BJ (cell line): ENCODE measurements around the gene RIMS1. TPM values are rescaled to one million over a fixed set of nuclear protein-coding genes. Genes with fewer than 3 reads are reported as not detected.

Source experiments
- CTCF ChIA-PET: fragments of 350-600 bp; formaldehyde crosslinking; extraction: SDS; loops from one replicate; lab custom pipeline; 2021; ENCODE audit warnings: antibody characterized with exemption, inconsistent platforms; lab: Yijun Ruan, JAX
- POLR2A ChIA-PET: fragments of 300-600 bp; sonication (Branson Sonifier 250); formaldehyde crosslinking; extraction: SDS; loops from one replicate; lab custom pipeline; 2021; ENCODE audit warnings: antibody characterized with exemption; lab: Charles Lee
- DNase-seq: peaks from one replicate; pipeline ENCODE4 v3.0.0-alpha.2; 2011; ENCODE audit warnings: low read depth
- H3K27me3 ChIP-seq: 2 replicates; pipeline ENCODE4 v1.6.0; 2011; ENCODE audit warnings: low read length; ENCODE audit not compliant: control insufficient read depth, insufficient read depth
- H3K36me3 ChIP-seq: 2 replicates; pipeline ENCODE4 v1.5.1; 2011; ENCODE audit warnings: low read length; ENCODE audit not compliant: control insufficient read depth, insufficient read depth
- H3K4me3 ChIP-seq: 2 replicates; pipeline ENCODE4 v1.5.1; 2011; ENCODE audit warnings: low read depth, mild to moderate bottlenecking, control low read depth, low read length
- polyA plus RNA-seq: library from polyadenylated mRNA; depleted of rRNA; stranded (reverse); fragments of >200 nt; gene quantifications from 2 replicates; pipeline ENCODE4 v1.2.3, GENCODE V29; 2011
- TF ChIP-seq, protein P1 (sequence below): IDR thresholded peaks from 2 replicates; pipeline ENCODE4 v1.5.1; 2011; ENCODE audit warnings: low read depth, mild to moderate bottlenecking, control low read depth, inconsistent platforms, low read length, moderate library complexity; ENCODE audit not compliant: insufficient read depth

Gene RIMS1
- polyA plus RNA-seq, 1 experiment: 0.28 TPM

GRCh38 chr6:72203983-72204382, 317.6 kb downstream of the RIMS1 start:
- no peaks in the 10 kb centered on the region for H3K36me3 ChIP-seq
- TF ChIP-seq, protein P1, sequence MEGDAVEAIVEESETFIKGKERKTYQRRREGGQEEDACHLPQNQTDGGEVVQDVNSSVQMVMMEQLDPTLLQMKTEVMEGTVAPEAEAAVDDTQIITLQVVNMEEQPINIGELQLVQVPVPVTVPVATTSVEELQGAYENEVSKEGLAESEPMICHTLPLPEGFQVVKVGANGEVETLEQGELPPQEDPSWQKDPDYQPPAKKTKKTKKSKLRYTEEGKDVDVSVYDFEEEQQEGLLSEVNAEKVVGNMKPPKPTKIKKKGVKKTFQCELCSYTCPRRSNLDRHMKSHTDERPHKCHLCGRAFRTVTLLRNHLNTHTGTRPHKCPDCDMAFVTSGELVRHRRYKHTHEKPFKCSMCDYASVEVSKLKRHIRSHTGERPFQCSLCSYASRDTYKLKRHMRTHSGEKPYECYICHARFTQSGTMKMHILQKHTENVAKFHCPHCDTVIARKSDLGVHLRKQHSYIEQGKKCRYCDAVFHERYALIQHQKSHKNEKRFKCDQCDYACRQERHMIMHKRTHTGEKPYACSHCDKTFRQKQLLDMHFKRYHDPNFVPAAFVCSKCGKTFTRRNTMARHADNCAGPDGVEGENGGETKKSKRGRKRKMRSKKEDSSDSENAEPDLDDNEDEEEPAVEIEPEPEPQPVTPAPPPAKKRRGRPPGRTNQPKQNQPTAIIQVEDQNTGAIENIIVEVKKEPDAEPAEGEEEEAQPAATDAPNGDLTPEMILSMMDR: no peak
- POLR2A ChIA-PET: no interaction called here
- H3K4me3 ChIP-seq: no peak overlapping the region
- DNase-seq: no peak
- peaks cover 2% of the 10 kb centered on the region; the same call in 1 of the 2 replicates for H3K27me3 ChIP-seq
- CTCF ChIA-PET: no interaction called here

DNA sequence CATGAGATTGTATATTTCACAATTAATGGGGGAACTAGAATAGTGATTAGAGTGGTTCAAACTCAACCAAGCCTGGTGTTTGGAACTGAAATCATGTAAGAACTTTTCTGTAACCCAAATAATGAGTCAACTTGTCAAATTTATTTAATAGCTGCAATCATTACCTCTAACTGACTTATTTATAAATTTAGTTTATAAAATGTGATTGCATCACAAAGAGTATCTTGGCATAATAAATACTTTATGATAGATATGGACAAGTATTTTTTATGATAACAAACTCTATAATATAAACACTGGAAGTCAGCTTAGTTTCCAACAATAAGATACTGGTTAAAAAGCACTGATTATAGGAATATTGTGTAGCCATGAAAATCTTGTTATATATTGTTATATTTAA, 319.1 kb downstream of the RIMS1 start:
- DNase-seq: no peak
- Histone ChIP-seq H3K4me3 (no peak overlapping the region), H3K27me3 (0 out of 2 replicates have a peak, but pooled peaks cover 2% of the 10 kb centered on the region), H3K36me3 (no peaks in the 10 kb centered on the region)
- TF ChIP-seq, protein P1: no peak
- POLR2A ChIA-PET: no interaction called here
- CTCF ChIA-PET: interaction anchor here (0.6 kb wide), 1 partner anchor 352 kb away, joined by 3 read pairs; no protein-coding TSS in a partner anchor

GRCh38 chr6:72206606-72207005, 320.3 kb downstream of the RIMS1 start:
- 0 out of 2 replicates have a peak, but pooled peaks cover 2% of the 10 kb centered on the region for H3K27me3 ChIP-seq
- no peak for DNase-seq
- H3K36me3 ChIP-seq: no peaks in the 10 kb centered on the region
- ChIA-PET POLR2A (no interaction called here), CTCF (no interaction called here)
- TF ChIP-seq, protein P1: no peak
- no peak overlapping the region for H3K4me3 ChIP-seq

DNA sequence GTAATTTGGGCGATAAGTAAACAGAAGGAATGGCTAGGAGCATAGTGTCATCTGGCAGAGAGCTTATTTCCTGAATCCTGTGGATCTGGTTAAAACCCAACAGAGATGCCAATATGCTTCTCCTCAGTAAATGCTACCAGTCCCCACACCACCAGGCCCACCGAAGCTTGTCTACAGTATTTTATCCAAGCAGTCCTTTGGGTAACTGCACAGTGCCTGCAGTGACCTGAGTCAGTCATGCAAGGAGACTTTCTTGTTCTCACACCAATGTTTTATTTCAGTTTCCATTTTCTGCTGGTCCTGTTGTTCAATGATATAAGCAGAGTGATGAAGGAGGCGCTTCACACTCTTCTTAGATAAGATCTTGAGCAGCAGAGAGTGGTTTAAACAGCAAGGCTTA, 326.3 kb downstream of the RIMS1 start:
- DNase-seq: no peak
- POLR2A ChIA-PET: no interaction called here
- Histone ChIP-seq H3K36me3 (no peaks in the 10 kb centered on the region), H3K4me3 (no peak overlapping the region), H3K27me3 (0 out of 2 replicates have a peak, but pooled peaks cover 1% of the 10 kb centered on the region)
- TF ChIP-seq, protein P1: no peak
- CTCF ChIA-PET: interaction anchor here (0.9 kb wide), 1 partner anchor 18 kb away, joined by 3 read pairs; no protein-coding TSS in a partner anchor

DNA sequence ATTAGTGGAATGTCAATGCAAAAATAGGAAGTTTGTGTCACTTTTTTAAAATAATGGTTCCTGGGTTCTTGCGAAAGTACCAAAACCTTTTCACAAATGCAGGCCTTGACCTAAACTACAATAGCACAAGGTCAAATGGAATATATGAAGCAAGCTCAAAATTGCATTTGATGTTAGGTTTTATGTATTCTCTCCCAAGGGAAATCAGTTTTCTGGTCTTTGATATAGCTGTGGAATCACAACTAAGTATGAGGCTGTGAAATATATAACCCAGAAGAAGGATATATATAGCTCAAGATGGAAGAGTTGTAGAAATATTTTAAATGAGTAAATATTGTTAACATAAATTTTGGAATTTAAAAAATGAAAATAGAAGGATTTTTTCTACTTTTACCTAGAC, 327.3 kb downstream of the RIMS1 start:
- TF ChIP-seq, protein P1: no peak
- no peak for DNase-seq
- 0 out of 2 replicates have a peak, but pooled peaks cover 1% of the 10 kb centered on the region for H3K27me3 ChIP-seq
- no peaks in the 10 kb centered on the region for H3K36me3 ChIP-seq
- POLR2A ChIA-PET: no interaction called here
- no peak overlapping the region for H3K4me3 ChIP-seq
- CTCF ChIA-PET: interaction anchor here (0.6 to 0.9 kb wide), 2 partner anchors 17 to 65 kb away, joined by 3 read pairs; no protein-coding TSS in a partner anchor
